ENCODE data around the gene RGS10.

RGS10 gene

DNA sequence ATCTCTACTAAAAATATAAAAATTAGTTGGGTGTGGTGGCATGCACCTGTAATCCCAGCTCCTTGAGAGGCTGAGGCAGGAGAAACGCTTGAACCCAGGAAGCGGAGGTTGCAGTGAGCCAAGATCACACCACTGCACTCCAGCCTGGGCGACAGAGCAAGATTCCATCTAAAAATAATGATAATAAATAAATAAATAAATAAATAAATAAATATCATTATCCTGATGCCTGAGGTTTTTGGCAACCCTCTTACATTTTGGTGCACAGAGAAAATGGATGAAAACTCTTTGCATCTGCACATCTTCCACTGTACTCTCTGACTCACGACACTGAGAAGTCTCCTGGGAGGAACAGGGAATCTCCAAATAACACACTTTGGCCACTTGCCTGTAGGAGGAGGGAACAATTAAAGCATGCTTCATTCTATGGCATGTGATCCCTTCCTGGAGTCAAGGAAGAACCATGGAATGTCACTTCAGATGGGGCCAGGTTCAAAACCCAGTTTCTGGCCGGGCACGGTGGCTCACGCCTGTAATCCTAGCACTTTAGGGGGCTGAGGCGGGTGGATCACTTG, 13.8 kb downstream of the RGS10 start (continued):
- TF ChIP-seq, protein P1, sequence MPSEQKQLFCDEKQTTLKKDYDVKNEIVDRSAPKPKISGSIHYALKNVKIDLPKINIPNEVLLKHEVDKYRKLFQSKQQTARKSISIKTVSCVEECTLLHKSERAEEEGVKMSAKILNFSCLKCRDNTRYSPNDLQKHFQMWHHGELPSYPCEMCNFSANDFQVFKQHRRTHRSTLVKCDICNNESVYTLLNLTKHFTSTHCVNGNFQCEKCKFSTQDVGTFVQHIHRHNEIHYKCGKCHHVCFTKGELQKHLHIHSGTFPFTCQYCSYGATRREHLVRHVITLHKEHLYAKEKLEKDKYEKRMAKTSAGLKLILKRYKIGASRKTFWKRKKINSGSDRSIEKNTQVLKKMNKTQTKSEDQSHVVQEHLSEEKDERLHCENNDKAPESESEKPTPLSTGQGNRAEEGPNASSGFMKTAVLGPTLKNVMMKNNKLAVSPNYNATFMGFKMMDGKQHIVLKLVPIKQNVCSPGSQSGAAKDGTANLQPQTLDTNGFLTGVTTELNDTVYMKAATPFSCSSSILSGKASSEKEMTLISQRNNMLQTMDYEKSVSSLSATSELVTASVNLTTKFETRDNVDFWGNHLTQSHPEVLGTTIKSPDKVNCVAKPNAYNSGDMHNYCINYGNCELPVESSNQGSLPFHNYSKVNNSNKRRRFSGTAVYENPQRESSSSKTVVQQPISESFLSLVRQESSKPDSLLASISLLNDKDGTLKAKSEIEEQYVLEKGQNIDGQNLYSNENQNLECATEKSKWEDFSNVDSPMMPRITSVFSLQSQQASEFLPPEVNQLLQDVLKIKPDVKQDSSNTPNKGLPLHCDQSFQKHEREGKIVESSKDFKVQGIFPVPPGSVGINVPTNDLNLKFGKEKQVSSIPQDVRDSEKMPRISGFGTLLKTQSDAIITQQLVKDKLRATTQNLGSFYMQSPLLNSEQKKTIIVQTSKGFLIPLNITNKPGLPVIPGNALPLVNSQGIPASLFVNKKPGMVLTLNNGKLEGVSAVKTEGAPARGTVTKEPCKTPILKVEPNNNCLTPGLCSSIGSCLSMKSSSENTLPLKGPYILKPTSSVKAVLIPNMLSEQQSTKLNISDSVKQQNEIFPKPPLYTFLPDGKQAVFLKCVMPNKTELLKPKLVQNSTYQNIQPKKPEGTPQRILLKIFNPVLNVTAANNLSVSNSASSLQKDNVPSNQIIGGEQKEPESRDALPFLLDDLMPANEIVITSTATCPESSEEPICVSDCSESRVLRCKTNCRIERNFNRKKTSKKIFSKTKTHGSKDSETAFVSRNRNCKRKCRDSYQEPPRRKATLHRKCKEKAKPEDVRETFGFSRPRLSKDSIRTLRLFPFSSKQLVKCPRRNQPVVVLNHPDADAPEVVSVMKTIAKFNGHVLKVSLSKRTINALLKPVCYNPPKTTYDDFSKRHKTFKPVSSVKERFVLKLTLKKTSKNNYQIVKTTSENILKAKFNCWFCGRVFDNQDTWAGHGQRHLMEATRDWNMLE (tag by site-specific recombination; conservative IDR thresholded peaks at IDR 0.05; ENCODE audit: low read depth), result peak; percentile 72
- TF ChIP-seq ZNF560 (tag by site-specific recombination; IDR thresholded peaks at IDR 0.05; ENCODE audit: borderline replicate concordance) (0 out of 2 replicates have a peak, but pooled peaks have one; percentile 50), ZNF629 (tag by site-specific recombination; IDR thresholded peaks at IDR 0.05) (peak; percentile 25; the same call in 1 of the 2 replicates), ZNF555 (tag by site-specific recombination; conservative IDR thresholded peaks at IDR 0.05) (peak; percentile 40), SP7 (tag by site-specific recombination; IDR thresholded peaks at IDR 0.05) (0 out of 2 replicates have a peak, but pooled peaks have one; percentile 20), ZNF426 (tag by site-specific recombination; IDR thresholded peaks at IDR 0.05) (peak; percentile 63), ZNF366 (tag by site-specific recombination; conservative IDR thresholded peaks at IDR 0.05) (0 out of 2 replicates have a peak, but pooled peaks have one; percentile 15), ZNF558 (tag by site-specific recombination; IDR thresholded peaks at IDR 0.05) (peak; percentile 53; the same call in 1 of the 2 replicates)
- TF ChIP-seq, protein P2, sequence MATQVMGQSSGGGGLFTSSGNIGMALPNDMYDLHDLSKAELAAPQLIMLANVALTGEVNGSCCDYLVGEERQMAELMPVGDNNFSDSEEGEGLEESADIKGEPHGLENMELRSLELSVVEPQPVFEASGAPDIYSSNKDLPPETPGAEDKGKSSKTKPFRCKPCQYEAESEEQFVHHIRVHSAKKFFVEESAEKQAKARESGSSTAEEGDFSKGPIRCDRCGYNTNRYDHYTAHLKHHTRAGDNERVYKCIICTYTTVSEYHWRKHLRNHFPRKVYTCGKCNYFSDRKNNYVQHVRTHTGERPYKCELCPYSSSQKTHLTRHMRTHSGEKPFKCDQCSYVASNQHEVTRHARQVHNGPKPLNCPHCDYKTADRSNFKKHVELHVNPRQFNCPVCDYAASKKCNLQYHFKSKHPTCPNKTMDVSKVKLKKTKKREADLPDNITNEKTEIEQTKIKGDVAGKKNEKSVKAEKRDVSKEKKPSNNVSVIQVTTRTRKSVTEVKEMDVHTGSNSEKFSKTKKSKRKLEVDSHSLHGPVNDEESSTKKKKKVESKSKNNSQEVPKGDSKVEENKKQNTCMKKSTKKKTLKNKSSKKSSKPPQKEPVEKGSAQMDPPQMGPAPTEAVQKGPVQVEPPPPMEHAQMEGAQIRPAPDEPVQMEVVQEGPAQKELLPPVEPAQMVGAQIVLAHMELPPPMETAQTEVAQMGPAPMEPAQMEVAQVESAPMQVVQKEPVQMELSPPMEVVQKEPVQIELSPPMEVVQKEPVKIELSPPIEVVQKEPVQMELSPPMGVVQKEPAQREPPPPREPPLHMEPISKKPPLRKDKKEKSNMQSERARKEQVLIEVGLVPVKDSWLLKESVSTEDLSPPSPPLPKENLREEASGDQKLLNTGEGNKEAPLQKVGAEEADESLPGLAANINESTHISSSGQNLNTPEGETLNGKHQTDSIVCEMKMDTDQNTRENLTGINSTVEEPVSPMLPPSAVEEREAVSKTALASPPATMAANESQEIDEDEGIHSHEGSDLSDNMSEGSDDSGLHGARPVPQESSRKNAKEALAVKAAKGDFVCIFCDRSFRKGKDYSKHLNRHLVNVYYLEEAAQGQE (tag by site-specific recombination; IDR thresholded peaks at IDR 0.05), result 0 out of 2 replicates have a peak, but pooled peaks have one; percentile 38

DNA sequence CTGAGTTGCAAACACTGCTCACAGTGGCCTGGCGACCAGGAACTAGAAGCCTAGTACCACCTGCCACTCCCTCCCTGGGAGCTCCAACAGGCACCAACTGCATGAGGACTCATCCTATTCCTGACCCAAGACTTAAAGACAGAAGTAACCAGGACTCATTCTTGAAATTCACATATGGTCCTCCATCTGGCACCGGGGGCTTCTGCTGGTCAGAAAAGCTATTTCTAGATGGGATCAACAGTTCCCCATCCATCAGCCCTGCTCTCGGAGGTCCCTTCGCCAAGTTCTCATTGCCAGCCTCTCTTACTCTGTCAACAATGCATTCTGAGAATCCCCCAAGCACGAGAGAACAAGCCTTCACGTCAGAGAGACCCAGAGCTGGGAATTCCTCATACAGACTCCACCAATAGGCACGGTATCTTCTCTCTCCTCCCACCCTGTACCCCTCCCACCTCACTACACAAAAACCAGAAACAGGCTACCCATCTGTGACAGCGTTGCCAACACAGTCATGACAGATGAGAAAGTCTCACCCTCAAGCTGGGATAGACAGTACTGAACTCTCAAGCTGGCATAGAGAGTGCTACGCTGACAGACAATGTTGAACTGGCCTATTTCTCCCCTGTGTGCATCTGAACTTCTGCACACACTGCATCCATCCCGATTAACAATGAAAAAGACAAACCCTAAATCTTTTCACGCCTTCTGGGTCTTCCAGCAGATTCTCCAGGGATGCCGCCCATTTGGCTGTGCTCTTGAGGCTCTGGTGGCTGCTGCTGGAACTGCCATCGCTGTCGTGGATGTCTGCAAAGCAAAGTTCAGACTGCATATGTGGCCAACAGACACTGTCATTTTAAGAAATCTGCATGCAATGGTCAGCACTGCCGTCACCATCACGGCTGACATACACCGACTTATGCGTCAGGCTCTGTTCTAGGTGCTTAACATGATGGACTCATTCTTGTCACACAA, 15.6 kb downstream of the RGS10 start:
- no peak overlapping the region for H3K4me3 ChIP-seq (ENCODE audit: low read depth, low read length)
- POLR2A ChIA-PET, result interaction anchor here (2.3 kb wide), 1 partner anchor 16 kb away, joined by 7 read pairs; the partner anchor contains the start of gene RGS10
- no peak overlapping the region for H3K27ac ChIP-seq (ENCODE audit: extremely low read depth, low read depth, low read length)
- H3K9me3 ChIP-seq (ENCODE audit: control insufficient read depth, insufficient read depth, low read depth, low read length), result no peaks in the 10 kb centered on the region
- peaks cover 0 to 21% of the 10 kb centered on the region in 2 experiments; a peak in 2 of 3 replicates for H3K36me3 ChIP-seq (ENCODE audit: control insufficient read depth in 2 of 2, insufficient read depth in 1 of 2, low read length in 2 of 2)
- peaks cover 5% of the 10 kb centered on the region; the same call in 1 of the 2 replicates for H3K4me1 ChIP-seq (ENCODE audit: control insufficient read depth, insufficient read depth, low read length)
- TF ChIP-seq, protein P3, sequence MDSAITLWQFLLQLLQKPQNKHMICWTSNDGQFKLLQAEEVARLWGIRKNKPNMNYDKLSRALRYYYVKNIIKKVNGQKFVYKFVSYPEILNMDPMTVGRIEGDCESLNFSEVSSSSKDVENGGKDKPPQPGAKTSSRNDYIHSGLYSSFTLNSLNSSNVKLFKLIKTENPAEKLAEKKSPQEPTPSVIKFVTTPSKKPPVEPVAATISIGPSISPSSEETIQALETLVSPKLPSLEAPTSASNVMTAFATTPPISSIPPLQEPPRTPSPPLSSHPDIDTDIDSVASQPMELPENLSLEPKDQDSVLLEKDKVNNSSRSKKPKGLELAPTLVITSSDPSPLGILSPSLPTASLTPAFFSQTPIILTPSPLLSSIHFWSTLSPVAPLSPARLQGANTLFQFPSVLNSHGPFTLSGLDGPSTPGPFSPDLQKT (IDR thresholded peaks at IDR 0.05; ENCODE audit: borderline replicate concordance, low read depth, low read length), result no peak
- TF ChIP-seq ZNF571 (tag by site-specific recombination; IDR thresholded peaks at IDR 0.05) (no peak), ZBTB8A (tag by site-specific recombination; IDR thresholded peaks at IDR 0.05) (no peak), REPIN1 (tag by site-specific recombination; IDR thresholded peaks at IDR 0.05; ENCODE audit: low read depth) (no peak), ZNF777 (tag by site-specific recombination; IDR thresholded peaks at IDR 0.05; ENCODE audit: borderline replicate concordance) (no peak), ZNF202 (tag by site-specific recombination; IDR thresholded peaks at IDR 0.05; ENCODE audit: borderline replicate concordance) (no peak), ZBTB20 (tag by site-specific recombination; IDR thresholded peaks at IDR 0.05) (no peak), ZNF555 (tag by site-specific recombination; conservative IDR thresholded peaks at IDR 0.05) (no peak)
- CTCF ChIA-PET, result interaction anchor here (0.6 to 1.3 kb wide), 5 partner anchors 10 to 32 kb away, joined by 3 to 4 read pairs (median 3); partner anchors contain the start of gene RGS10

Data from HEK293 (cell line).